Endothelial cell (in vitro differentiated cells): ENCODE data around the gene DNAJA1. TPM values are rescaled to one million over a fixed set of nuclear protein-coding genes. Genes with fewer than 3 reads are reported as not detected.
A peak's percentile ranks its signal among the peaks of the same experiment; 100 is the strongest.

Experiments
- DNase-seq: peaks from one replicate; pipeline ENCODE4 v3.0.0; 2021; ENCODE audit warnings: low spot score
- H3K27ac Mint-ChIP-seq: one replicate; pipeline ENCODE4 v1.8.0; 2021; ENCODE audit warnings: mixed read lengths, inconsistent platforms; ENCODE audit not compliant: unreplicated experiment
- H3K27me3 Mint-ChIP-seq: one replicate; pipeline ENCODE4 v1.8.0; 2021; ENCODE audit warnings: mild to moderate bottlenecking, moderate library complexity, mixed read lengths, inconsistent platforms; ENCODE audit not compliant: unreplicated experiment
- H3K36me3 Mint-ChIP-seq: one replicate; pipeline ENCODE4 v1.8.0; 2021; ENCODE audit warnings: mild to moderate bottlenecking, low read depth, mixed read lengths, inconsistent platforms; ENCODE audit not compliant: unreplicated experiment
- H3K4me1 Mint-ChIP-seq: one replicate; pipeline ENCODE4 v1.8.0; 2021; ENCODE audit warnings: mild to moderate bottlenecking, mixed read lengths, inconsistent platforms; ENCODE audit not compliant: unreplicated experiment
- H3K4me3 Mint-ChIP-seq: one replicate; pipeline ENCODE4 v1.8.0; 2021; ENCODE audit warnings: mild to moderate bottlenecking, mixed read lengths, inconsistent platforms; ENCODE audit not compliant: unreplicated experiment
- H3K9me3 Mint-ChIP-seq: one replicate; pipeline ENCODE4 v1.8.0; 2021; ENCODE audit warnings: mixed read lengths, inconsistent platforms; ENCODE audit not compliant: unreplicated experiment
- CTCF ChIP-seq: fragments of 200-600 bp; sonication (generic); IDR thresholded peaks from one replicate; pipeline ENCODE4 v1.5.0; 2021; ENCODE audit warnings: antibody characterized with exemption; ENCODE audit not compliant: unreplicated experiment
- total RNA-seq: library from RNA; stranded (reverse); fragmentation: NEBNext Ultra II Directional; extraction: Animal tissue kit (Norgen Biotek cat#: 25700); gene quantifications from one replicate; pipeline ENCODE4 v1.2.1, GENCODE V29; 2021; ENCODE audit not compliant: unreplicated experiment

DNAJA1 gene
- total RNA-seq, 1 donor from 2014 or later = 120 TPM

GRCh38 chr9:33022755-33023154, 2.3 kb upstream of the DNAJA1 start:
- H3K9me3 Mint-ChIP-seq = no peaks in the 10 kb centered on the region
- H3K36me3 Mint-ChIP-seq = peaks cover 14% of the 10 kb centered on the region
- peaks cover 13% of the 10 kb centered on the region for H3K27me3 Mint-ChIP-seq
- no peak overlapping the region for H3K4me3 Mint-ChIP-seq
- peaks cover 19% of the 10 kb centered on the region for H3K4me1 Mint-ChIP-seq
- no peak for TF ChIP-seq CTCF
- no peak overlapping the region for H3K27ac Mint-ChIP-seq
- no peak for DNase-seq

GRCh38 chr9:33023661-33024060, 1.4 kb upstream of the DNAJA1 start:
- peak overlapping the region; percentile 96 for H3K27ac Mint-ChIP-seq
- peaks cover 13% of the 10 kb centered on the region for H3K27me3 Mint-ChIP-seq
- H3K4me1 Mint-ChIP-seq = peaks cover 22% of the 10 kb centered on the region
- H3K36me3 Mint-ChIP-seq = peaks cover 14% of the 10 kb centered on the region
- no peak for DNase-seq
- peak overlapping the region; percentile 96 for H3K4me3 Mint-ChIP-seq
- TF ChIP-seq CTCF = no peak
- H3K9me3 Mint-ChIP-seq = no peaks in the 10 kb centered on the region

- H3K9me3 Mint-ChIP-seq = no peaks in the 10 kb centered on the region
- DNase-seq = no peak
- H3K27me3 Mint-ChIP-seq = peaks cover 13% of the 10 kb centered on the region
- H3K4me3 Mint-ChIP-seq = peak overlapping the region; percentile 96
- no peak for TF ChIP-seq CTCF
- peaks cover 22% of the 10 kb centered on the region for H3K4me1 Mint-ChIP-seq
- peak overlapping the region; percentile 96 for H3K27ac Mint-ChIP-seq
- H3K36me3 Mint-ChIP-seq = peaks cover 14% of the 10 kb centered on the region
These were observed 727 bp upstream of the DNAJA1 start for GRCh38 chr9:33024126-33024965.

GRCh38 chr9:33025572-33026342, 684 bp downstream of the DNAJA1 start:
- H3K36me3 Mint-ChIP-seq = peaks cover 14% of the 10 kb centered on the region
- peak overlapping the region; percentile 91 for H3K27ac Mint-ChIP-seq
- H3K4me1 Mint-ChIP-seq = peaks cover 22% of the 10 kb centered on the region
- no peaks in the 10 kb centered on the region for H3K9me3 Mint-ChIP-seq
- peaks cover 13% of the 10 kb centered on the region for H3K27me3 Mint-ChIP-seq
- TF ChIP-seq CTCF = no peak
- H3K4me3 Mint-ChIP-seq = peak overlapping the region; percentile 96
- peak; percentile 80 for DNase-seq
